Stimulated activated CD4-positive, alpha-beta T cell treated with anti-CD3 and anti-CD28 coated beads, Interleukin-15, amount 100 ng/mL, for 1 hour (primary cell): ENCODE results near the gene RFTN2.
"Not testable (repeated sequence)": the region's sequence is repeated elsewhere in the genome, so short reads cannot be mapped to it uniquely, and the experiment has no call there.

Source experiments
- DNase-seq, 2 donors: peaks; one replicate each; pipeline ENCODE4 v3.0.0-alpha.2; 2020; ENCODE audit warnings: low read depth in 1 of 2, low spot score in 1 of 2

The RFTN2 gene

DNA sequence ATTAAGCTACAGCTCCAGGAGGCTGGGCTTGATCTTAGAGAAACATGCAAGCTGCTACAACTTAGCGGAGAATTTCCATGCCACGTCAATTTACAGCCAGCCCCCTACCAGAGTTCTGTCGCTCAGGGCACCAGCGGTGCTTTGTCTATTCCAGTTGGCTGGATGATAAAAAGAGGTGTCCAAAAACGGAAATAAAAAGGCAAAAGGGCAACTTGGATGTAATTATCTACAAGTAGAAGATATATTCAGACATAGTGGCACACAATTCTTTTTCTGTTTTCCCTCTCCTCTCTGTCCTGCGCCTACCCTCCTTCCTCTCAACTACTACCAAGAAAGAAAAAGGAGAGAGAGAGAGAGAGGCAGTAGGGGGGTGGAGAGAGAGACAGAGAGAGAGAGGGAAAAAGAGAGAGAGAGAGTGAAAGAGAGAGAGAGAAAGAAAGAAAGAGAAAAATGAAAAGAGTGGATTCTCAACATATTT, 363 bp upstream of the RFTN2 start:
- DNase-seq, result no peak

DNA sequence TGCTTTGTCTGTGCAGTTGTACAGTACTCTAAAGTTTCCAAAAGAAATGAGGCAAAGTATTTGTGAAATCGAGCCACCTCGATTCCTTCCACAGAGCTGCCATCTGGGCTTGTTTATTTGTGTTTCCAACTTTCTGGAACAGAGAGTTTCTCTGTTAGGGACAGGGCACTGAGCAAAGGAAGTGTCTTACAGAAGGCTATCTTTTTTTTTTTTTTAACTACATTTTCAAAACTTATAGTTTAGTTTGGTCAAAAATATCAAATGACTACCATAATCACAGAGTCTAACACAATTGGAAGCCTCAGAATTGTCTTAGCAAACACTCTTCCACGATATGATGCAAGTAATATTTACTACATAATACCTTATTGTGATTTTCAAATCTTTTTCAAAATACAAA, 796 bp downstream of the RFTN2 start:
- DNase-seq, result no peak

DNA sequence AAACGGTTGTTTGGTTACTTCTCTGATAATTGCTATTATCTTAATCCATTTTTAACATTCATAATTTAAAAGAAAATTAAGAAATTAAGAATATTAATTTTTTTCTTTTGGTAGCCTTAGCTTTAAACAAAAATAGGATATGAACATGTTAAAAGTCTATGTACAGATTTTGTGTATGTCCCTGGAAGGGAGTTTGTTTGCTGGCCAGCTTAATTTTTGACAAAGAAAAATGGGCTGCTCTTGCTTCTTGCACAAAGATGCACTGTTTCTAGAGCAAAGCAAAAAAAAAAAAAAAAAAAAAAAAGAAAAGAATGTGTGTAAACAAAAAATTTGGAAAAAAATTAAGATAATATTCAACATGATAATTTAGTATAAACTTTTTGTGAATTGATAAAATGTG, 1.3 kb downstream of the RFTN2 start:
- DNase-seq, result no peak

DNA sequence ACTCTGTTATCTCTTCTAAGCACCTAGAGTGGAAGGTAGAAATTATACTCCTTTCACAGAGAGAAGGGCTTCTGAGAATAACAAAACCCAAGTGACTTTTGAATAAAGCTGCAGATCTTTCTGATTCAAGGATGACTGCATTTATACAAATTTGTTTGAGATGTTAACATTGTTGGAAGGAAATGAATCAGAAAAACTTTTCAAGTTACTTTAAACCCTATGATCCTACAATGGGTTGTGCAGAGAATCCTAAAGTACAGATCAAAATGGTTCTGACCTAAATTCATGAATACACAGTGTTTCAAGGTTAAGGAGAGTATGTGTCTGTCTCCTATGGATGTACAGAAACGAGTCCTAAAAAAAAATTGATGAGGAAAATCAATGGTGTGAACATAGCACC, 1.8 kb downstream of the RFTN2 start:
- no peak for DNase-seq

DNA sequence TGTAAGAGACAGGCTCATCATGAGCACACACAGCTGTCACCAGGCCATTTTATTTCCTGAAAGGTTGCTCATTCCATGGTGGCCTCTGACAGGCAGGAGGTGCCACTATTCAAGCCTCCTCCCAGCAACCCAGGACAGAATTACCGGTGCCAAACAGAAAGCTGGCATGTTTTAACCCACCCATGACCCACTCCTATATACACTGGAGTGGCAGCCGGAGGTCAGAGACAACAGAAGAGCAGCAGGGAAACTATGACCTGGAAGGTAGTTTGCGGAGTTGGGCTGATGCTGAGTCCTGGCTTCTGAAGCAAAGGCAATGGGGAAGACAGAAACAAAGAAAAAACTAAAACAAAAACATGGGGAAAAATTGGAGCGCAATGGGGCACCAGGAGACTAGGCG, 2.3 kb downstream of the RFTN2 start:
- no peak for DNase-seq

DNA sequence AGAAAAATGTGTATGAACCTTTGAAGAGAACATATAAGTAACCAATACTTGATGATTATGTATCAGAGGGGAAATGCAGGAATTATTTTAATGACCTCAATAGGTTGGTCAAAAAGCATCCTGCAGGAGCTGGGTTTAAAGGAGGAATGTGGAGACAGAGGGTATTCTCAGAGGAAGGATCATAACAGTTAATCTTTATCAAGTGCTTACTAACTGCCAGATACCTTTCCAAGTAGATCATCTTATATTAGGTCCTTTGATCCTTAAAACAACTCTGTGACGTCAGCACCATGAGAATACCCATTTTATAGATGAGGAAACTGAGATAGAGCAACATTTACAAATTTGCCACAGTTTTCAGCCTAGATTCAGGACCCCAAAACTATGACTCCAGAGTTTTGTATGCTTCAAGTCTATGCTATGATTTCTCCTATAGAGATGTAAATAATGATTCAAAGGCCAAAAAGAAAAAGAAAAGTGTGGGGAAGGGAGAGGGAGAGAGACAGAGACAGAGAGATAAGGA, 3.0 kb downstream of the RFTN2 start:
- DNase-seq, result no peak

DNA sequence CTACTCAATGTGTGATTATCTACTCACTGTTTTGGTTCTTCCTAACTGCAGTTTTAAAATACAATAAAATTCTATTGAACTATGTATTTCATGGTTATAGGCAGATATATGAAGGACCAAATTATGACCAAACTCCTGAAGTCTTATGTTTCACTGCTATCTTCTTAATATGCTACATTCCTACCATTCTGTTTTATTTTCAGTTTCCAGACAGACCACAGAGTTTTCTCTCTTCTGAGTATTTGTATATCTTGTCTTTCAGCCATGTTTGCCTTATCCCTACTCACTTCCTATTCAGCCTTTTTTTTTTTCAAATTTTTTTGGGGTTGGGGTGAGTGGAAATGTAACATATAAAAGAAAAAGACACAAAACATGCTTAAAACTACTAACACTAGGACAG, 6.3 kb downstream of the RFTN2 start:
- no peak for DNase-seq

DNA sequence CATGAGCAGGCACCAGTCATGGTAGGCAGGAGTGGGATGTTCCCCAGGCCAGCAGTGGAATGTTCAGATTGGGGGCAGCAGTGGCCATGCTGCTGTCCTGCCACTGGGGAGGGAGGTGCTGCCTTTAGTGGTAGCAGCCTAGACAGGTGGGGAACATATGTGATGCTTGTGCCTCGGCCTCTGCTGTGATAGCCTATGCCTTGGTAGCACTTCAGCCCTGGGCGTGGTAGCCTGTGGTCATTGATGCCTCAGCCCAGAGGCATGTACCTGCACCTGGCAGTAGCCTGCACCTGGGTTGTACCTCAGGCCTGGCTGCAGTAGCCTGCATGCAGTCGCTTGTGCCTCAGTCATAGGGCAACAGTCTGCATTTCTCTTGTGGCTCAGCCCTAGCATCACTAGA, 7.1 kb downstream of the RFTN2 start:
- no peak for DNase-seq

DNA sequence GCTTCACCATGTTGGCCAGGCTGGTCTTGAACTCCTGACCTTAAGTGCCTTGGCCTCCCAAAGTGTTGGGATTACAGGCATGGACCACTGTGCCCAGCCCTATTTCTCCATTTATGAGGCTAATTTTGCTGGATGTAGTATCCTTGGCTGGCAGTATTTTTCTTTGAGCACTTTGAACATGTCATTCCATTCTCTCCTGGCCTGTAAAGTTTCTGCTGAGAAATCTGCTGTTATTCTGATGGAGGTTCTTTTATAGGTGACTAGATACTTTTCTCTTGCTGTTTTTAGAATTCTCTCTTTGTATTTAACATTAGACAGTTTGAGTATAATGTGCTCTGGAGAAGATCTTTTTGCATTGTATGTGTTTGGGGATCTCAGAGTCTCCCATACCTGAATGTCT, 9.1 kb downstream of the RFTN2 start:
- DNase-seq, result no peak

DNA sequence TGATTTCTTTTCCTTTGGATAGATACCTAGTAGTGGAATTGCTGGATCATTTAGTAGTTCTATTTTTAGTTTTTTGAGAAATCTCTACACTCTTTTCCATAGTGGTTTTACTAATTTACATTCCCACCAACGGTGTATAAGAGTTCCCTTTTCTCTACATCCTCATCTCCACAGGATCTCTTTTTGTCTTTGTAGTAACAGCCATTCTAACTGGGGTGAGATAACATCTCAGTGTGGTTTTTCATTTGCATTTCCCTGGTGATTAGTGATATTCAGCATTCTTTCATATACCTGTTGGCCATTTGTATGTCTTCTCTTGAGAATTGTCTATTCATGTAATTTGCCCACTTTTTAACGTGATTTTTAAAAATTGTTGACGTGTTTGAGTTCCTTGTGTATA, 13.8 kb downstream of the RFTN2 start:
- no peak for DNase-seq

DNA sequence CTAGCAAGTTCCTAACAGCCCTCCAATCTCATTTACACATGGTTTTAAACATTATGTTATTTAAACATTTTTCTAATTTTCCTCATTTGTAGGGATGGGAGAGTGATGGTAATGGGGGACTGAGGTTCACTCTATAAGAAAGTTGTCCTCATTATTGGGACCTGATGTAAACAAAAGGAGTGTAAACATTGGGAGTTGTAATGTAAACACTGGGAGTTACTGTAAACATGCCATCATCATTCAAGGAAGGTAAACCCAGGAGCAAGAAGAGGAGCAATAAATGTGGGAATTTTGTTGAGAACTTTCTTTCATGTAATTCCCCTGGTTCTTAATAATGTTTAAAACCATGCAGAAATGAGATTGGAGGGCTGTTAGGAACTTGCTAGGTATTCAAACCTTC, 17.8 kb downstream of the RFTN2 start:
- no peak for DNase-seq

DNA sequence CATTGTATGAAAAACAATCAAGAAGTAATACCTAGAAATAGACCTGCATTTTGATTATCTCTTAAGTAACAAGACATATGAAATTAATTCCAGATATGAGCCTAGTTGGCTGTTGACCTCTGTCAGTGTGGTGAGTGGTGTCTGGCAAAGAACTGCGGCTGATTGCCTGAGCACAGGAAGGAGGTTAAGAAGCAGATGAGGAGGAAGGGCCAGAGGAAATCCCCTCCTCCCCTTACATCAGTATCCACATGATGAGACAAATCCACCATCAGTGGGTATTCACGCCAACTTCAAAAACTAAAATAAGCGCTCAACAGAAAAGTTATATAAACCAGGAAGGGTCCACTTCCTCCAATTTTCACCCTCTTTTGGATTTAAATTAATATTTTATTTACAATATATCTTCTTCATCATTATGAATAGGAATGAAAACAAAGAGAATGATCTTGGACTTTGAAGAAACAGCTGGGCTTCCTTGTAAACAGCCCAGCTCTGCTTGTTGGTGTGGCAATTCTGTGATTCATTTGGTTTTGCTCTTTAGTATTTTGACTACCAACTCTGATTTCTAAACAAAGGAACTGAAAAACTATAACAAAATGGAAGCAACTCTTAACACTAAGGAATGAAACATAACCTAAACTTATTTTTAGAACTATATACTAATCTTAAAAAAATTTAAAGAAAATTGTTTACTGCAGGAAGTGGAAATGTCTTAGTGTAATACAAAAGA, 27.3 kb downstream of the RFTN2 start:
- DNase-seq, result no peak

DNA sequence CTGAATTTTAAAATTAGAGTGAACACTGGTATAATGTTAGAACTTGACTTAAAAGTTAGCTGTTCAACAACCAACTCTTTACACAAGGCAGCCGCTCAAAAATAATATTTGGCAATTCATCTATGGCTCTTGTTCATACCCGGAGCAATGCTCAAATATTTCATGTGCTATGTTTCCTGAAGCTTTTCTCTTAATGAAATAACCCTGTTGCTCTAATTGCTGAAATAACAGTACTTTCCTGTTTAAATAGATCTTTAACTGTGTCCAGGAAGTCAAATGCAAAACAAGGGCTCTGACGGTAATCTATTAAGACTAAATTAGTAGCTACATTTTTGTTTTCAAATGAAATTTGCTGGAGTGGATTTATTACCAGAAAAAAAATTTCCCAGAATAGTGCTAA, 33.7 kb downstream of the RFTN2 start:
- no peak for DNase-seq

DNA sequence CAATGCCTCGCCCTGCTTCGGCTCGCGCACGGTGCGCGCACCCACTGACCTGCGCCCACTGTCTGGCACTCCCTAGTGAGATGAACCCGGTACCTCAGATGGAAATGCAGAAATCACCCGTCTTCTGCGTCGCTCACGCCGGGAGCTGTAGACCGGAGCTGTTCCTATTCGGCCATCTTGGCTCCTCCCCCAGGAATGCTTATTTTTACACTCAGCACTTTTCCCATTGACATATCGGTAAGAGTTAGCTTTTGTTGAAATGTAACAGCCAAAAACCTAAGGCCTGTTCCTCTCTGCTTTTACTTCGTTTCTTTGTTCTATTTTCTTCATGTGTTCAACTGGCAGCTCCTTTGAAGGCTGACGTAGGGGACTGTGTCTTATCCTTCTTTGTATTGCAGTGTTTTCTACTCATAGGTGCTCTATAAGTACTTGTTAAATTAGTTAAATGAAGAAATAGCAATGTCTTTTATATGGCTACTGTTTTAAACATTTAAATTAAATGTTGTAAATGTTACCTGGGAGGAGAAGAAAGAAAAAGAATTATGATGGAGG, 34.7 kb downstream of the RFTN2 start:
- not testable (repeated sequence) for DNase-seq

DNA sequence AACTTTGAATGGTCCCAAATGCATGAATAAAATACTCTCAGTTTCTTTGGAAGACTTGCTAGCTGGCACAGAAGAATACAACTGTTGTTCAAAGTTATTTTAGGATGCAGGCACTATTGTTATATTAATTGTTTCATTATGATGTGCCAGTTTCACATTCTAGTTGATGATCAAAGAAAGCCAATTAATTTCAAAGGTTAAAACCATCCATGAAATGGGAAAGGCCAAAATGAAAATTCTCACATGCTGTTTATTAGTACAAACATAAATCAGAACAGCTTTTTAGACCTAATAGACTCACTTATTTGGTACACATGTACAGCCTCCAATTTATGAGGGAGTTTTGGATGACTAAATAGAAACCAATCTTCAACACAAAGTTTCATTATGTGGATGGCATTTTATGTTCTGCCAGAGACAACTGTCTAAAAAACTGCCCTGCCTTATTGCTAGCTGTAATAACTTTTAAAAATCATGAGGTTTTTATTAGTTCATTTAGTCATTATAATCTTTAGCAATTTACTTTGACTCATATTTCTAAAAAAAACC, 42.2 kb downstream of the RFTN2 start:
- no peak for DNase-seq

DNA sequence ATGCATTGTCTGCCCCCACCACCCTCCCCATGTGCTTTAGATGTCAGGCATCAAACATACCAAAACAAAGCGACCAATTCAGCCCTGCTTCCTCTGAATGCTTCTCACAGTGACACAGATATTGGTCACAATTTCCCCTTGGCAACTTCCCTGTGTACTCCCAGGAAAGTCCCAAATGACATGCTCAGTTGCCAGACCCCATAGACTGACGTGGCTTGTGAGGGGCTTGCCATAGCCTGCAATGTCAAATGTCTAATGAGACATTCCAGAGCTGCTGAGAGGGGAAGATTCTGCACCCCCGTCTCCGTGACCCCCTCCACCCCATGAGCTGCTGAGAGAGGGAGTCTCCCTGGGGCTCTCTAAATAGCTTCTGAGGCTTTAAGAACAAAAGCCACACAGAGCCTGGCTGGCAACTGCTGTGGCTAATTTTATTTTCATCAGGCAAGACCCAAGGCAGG, 47.3 kb downstream of the RFTN2 start:
- no peak for DNase-seq

DNA sequence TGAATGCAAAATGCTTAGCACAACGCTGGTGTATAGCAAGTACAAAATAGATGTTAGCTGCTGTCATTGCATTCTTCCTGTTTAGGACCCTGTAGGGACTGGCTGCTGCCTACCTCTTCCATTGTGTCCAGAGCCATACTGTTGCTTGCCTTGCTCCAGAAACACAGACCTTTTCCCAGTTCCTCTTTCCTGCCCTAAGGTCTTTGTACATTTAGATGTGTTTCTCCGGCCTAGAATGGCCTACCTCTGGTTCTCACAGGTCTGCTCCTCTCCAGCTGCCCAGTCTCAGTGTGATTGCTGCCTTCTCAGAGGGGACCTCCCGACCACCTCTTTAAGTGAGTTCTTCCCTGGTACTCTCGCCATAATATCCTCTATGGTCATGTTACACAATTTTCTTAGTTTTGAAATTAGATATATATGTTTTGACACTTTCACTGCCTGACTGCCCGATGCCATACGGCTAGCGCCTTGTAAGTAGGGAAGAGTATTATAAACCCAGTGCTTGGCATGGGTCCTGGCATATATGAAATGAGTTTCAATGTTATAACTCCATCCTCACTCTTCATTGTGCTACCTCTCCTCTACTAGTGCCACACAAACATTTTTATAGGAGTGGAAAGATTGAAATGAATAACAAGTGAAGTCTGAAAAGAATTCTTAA, 48.3 kb downstream of the RFTN2 start:
- no peak for DNase-seq

DNA sequence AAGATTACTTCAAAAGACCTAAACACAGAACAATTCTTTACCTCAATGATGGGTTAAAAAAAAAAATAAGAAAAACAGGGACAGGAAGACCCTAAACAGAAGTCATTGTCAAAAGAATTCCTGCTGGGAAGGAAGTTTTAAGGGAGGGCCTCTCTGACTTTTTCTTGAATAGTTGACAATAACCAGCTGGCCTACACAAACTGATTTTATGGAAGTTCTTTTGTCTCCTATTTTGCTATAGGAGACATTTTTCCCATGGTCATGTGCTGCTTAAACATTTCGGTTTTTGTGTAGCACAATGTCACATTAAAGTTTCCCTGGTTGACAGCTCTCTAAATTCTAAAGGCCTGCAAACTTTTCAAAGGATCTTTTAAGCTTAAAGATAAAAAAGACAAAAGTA, 55.3 kb downstream of the RFTN2 start:
- no peak for DNase-seq

DNA sequence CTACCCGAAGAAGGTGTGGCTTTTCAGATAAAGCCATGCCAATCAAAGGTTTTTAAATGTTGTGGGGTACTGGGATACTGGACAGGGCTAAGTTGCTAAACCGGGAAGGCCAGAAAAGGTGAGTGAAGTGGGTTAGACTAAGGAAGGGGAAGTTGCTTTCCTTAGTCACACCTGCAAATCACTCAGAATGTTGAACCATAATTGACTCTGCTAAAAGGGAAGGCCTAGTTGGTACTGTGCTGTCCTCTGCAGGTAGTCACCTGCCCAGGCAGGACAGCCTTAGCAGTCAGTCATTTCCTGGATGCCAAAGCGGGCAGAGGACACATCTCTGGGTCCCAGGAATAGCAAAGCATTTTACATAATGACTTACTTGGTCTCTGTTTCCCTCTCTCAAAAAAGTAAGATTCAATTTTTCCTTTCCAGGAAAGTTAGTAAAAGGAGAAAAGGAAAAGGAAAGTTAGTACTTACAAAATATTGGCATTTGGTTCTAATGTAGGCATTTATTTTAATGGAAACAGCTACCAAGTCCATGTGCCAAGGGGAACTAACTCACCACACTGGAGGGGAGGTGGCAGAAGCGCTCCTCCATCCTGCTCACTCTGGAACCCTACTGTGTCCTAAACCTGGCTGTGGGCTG, 60.3 kb downstream of the RFTN2 start:
- no peak for DNase-seq

DNA sequence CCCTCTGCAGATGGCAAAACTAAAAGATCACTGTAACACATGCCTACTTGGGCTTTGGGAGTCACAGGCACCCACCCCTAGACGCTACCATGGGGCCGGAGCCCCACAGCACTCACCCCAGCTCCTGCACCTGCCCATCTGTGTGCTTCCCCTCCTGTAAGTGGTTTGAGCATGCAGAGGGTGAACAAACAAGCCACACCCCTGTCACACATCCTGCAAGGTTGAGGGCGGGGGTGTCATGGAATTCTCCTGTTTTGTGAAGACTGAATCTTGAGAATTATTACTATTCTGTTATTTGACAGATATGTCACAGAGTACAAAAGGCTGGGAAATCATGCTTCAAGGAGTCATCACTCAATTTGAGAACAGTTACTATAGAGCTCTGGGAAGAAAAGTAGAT, 60.9 kb downstream of the RFTN2 start:
- no peak for DNase-seq

DNA sequence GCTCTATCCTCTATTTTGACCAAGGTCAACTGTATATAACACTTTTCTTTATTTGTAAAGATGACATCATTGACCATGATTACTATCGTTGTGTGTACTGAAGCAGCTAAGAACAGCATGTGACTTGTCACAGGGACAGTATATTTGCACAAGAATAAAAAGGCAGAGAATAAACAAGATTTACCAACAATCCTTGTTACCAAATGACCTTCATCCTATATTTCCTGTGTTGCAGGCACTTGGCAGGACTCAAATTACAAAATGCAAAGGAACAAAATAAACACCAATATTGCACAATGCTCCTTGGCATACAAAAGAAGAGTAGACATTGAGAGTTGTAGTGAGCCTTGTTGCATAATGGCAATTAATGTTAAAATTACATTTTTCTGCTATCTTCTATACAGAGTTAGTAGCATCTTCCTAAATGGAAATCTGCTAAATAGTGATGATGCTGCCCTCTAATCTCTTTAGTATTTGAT, 61.8 kb downstream of the RFTN2 start:
- no peak for DNase-seq
